H9 (cell line): ENCODE data around the gene EIF1AD. TPM values are rescaled to one million over a fixed set of nuclear protein-coding genes. Genes with fewer than 3 reads are reported as not detected.
A peak's percentile ranks its signal among the peaks of the same experiment; 100 is the strongest.

Source experiments
- DNase-seq: peaks from one replicate; pipeline ENCODE4 v3.0.0-alpha.2; 2017
- H2AFZ ChIP-seq: one replicate; pipeline ENCODE4 v1.6.1; 2013; ENCODE audit warnings: mild to moderate bottlenecking, low read length, control low read depth, moderate library complexity
- H2AK5ac ChIP-seq: 2 replicates; pipeline ENCODE4 v1.6.1; 2013; ENCODE audit warnings: low read length, control low read depth, mixed read lengths; ENCODE audit not compliant: insufficient read length
- H2BK120ac ChIP-seq: one replicate; pipeline ENCODE4 v1.6.1; 2013; ENCODE audit warnings: low read depth, mild to moderate bottlenecking, low read length, control low read depth, inconsistent platforms; ENCODE audit not compliant: poor library complexity, severe bottlenecking
- H2BK12ac ChIP-seq: 2 replicates; pipeline ENCODE4 v1.6.1; 2013; ENCODE audit warnings: low read length, control low read depth, mixed read lengths, low read depth; ENCODE audit not compliant: insufficient read length
- H2BK15ac ChIP-seq: 2 replicates; pipeline ENCODE4 v1.6.1; 2013; ENCODE audit warnings: low read depth, low read length, control low read depth
- H2BK20ac ChIP-seq: one replicate; pipeline ENCODE4 v1.6.1; 2013; ENCODE audit warnings: low read depth, mild to moderate bottlenecking, low read length, control low read depth, inconsistent platforms; ENCODE audit not compliant: poor library complexity, severe bottlenecking
- H2BK5ac ChIP-seq: 2 replicates; pipeline ENCODE4 v1.6.1; 2013; ENCODE audit warnings: low read length, control low read depth, mixed read lengths; ENCODE audit not compliant: insufficient read length
- H3K14ac ChIP-seq: 2 replicates; pipeline ENCODE4 v1.6.1; 2013; ENCODE audit warnings: low read length, control low read depth; ENCODE audit not compliant: insufficient read depth
- H3K18ac ChIP-seq: 2 replicates; pipeline ENCODE4 v1.6.1; 2013; ENCODE audit warnings: low read depth, mild to moderate bottlenecking, mixed read lengths, low read length, control low read depth; ENCODE audit not compliant: insufficient read length
- H3K23ac ChIP-seq: 2 replicates; pipeline ENCODE4 v1.6.1; 2013; ENCODE audit warnings: low read length, control low read depth, mixed read lengths, low read depth; ENCODE audit not compliant: insufficient read length
- H3K23me2 ChIP-seq: 2 replicates; pipeline ENCODE4 v1.6.1; 2013; ENCODE audit warnings: low read depth, mild to moderate bottlenecking, mixed read lengths, low read length, control low read depth; ENCODE audit not compliant: insufficient read length, poor library complexity, severe bottlenecking
- H3K27ac ChIP-seq: 2 replicates; pipeline ENCODE4 v1.5.1; 2013; ENCODE audit warnings: low read length, control low read depth, mixed read lengths, low read depth; ENCODE audit not compliant: insufficient read length
- H3K27me3 ChIP-seq: 2 replicates; pipeline ENCODE4 v1.6.1; 2013; ENCODE audit warnings: low read length, control low read depth, inconsistent platforms; ENCODE audit not compliant: insufficient read depth
- H3K4ac ChIP-seq: 2 replicates; pipeline ENCODE4 v1.6.1; 2013; ENCODE audit warnings: low read depth, mild to moderate bottlenecking, control low read depth, inconsistent platforms, low read length, moderate library complexity
- H3K4me1 ChIP-seq: 2 replicates; pipeline ENCODE4 v1.6.1; 2013; ENCODE audit warnings: low read length, control low read depth, inconsistent platforms; ENCODE audit not compliant: insufficient read depth
- H3K4me2 ChIP-seq: 2 replicates; pipeline ENCODE4 v1.6.1; 2013; ENCODE audit warnings: low read length, control low read depth, mixed read lengths; ENCODE audit not compliant: insufficient read length, insufficient read depth
- H3K56ac ChIP-seq: 2 replicates; pipeline ENCODE4 v1.6.1; 2013; ENCODE audit warnings: low read depth, mild to moderate bottlenecking, mixed read lengths, low read length, control low read depth; ENCODE audit not compliant: insufficient read length
- H3K79me1 ChIP-seq: 2 replicates; pipeline ENCODE4 v1.6.1; 2013; ENCODE audit warnings: low read depth, mild to moderate bottlenecking, moderate library complexity, low read length, control low read depth, inconsistent platforms; ENCODE audit not compliant: insufficient read depth, poor library complexity, severe bottlenecking
- H3K79me2 ChIP-seq: 2 replicates; pipeline ENCODE4 v1.6.1; 2013; ENCODE audit warnings: low read length, control low read depth, inconsistent platforms; ENCODE audit not compliant: insufficient read depth
- H3K9ac ChIP-seq: 2 replicates; pipeline ENCODE4 v1.6.1; 2013; ENCODE audit warnings: low read length, control low read depth, mixed read lengths; ENCODE audit not compliant: insufficient read length; ENCODE audit errors: extremely low read depth
- H3K9me3 ChIP-seq: one replicate; pipeline ENCODE4 v1.6.1; 2013; ENCODE audit warnings: low read depth, low read length, inconsistent platforms; ENCODE audit not compliant: control insufficient read depth
- H3T11ph ChIP-seq: one replicate; pipeline ENCODE4 v1.6.1; 2013; ENCODE audit warnings: mild to moderate bottlenecking, low read length, control low read depth, inconsistent platforms
- H4K20me1 ChIP-seq: one replicate; pipeline ENCODE4 v1.6.1; 2013; ENCODE audit not compliant: control insufficient read depth, insufficient read length, insufficient read depth
- H4K5ac ChIP-seq: 2 replicates; pipeline ENCODE4 v1.6.1; 2013; ENCODE audit warnings: low read depth, mild to moderate bottlenecking, mixed read lengths, low read length, control low read depth; ENCODE audit not compliant: insufficient read length
- H4K8ac ChIP-seq: replicated peaks from 2 replicates; pipeline ENCODE4 v1.6.1; 2013; ENCODE audit warnings: low read length, control low read depth, mixed read lengths, low read depth; ENCODE audit not compliant: insufficient read length
- H4K91ac ChIP-seq: 2 replicates; pipeline ENCODE4 v1.6.1; 2013; ENCODE audit warnings: low read depth, mild to moderate bottlenecking, moderate library complexity, mixed read lengths, low read length, control low read depth; ENCODE audit not compliant: insufficient read length
- H3K27ac Mint-ChIP-seq, 3 experiments: 2 replicates in 2 of 3; 3 replicates in 1 of 3; pipeline ENCODE4 v1.8.0; 2020 to 2021; ENCODE audit warnings: mixed read lengths in 3 of 3, mild to moderate bottlenecking in 1 of 3, moderate library complexity in 1 of 3
- H3K27me3 Mint-ChIP-seq: 2 replicates; pipeline ENCODE4 v1.8.0; 2021; ENCODE audit warnings: low read depth, mild to moderate bottlenecking, moderate library complexity, mixed read lengths
- H3K36me3 Mint-ChIP-seq, 3 experiments: 2 replicates in 2 of 3; 3 replicates in 1 of 3; pipeline ENCODE4 v1.8.0; 2020 to 2021; ENCODE audit warnings: low read depth in 3 of 3, mixed read lengths in 3 of 3; ENCODE audit not compliant: insufficient read depth in 1 of 3
- H3K4me1 Mint-ChIP-seq, 2 experiments: 2 replicates each; pipeline ENCODE4 v1.8.0; 2020; ENCODE audit warnings: mixed read lengths in 2 of 2
- H3K4me3 Mint-ChIP-seq, 2 experiments: 2 replicates in 1 of 2; 3 replicates in 1 of 2; pipeline ENCODE4 v1.8.0; 2020 to 2021; ENCODE audit warnings: mild to moderate bottlenecking in 2 of 2, mixed read lengths in 2 of 2, moderate library complexity in 1 of 2
- H3K9me3 Mint-ChIP-seq, 2 experiments: 2 replicates in 1 of 2; 3 replicates in 1 of 2; pipeline ENCODE4 v1.8.0; 2020; ENCODE audit warnings: mild to moderate bottlenecking in 2 of 2, mixed read lengths in 2 of 2, moderate library complexity in 1 of 2
- WGBS: extraction: QIAGEN DNeasy Blood & Tissue Kit; methylation state at CpG from one replicate; pipeline ENCODE4 v1.1.7; 2013; ENCODE audit warnings: missing lambda C conversion rate, low lambda C conversion rate, mixed read lengths; ENCODE audit not compliant: insufficient read length; ENCODE audit errors: extremely low coverage; 5-methylcytosine and 5-hydroxymethylcytosine counted together
- total RNA-seq: library from RNA; stranded (reverse); gene quantifications from 2 replicates; pipeline ENCODE4 v1.2.1, GENCODE V29; 2021
- TF ChIP-seq, protein P1 (sequence below): fragments of 200-600 bp; sonication (generic); conservative IDR thresholded peaks from 3 replicates; pipeline ENCODE4 v1.8.0; 2021; ENCODE audit warnings: antibody characterized with exemption, mild to moderate bottlenecking

The EIF1AD gene
- total RNA-seq, 1 experiment from 2014 or later, result 46.7 TPM

DNA sequence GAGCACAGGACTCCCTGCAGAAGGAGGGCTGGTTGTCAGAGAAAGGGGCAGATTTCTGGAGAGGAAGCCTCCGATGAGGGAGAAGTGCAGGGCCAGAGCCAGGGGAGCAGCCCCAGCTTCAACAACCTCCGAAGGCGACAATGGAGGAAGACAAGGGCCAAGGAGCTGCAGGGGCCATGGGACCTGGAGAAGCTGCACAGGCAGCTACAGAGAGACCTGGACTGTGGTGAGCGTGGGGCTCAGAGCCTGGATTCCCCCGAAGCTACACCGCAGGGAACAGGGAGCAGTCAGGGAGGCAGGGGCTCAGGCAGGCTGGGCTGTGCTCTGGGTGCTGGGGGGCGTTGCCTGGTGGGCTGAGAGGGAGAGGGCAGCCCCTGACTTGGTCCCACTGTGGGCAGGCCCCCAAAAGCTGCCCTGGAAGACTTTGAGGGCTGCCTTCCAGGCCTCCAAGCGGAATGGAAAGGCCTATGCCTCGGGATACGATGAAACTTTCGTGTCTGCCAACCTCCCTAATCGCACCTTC lies 54.3 kb downstream of the EIF1AD start:
- H2BK12ac ChIP-seq, result no peak overlapping the region
- no peak overlapping the region for H3K23ac ChIP-seq
- H3K14ac ChIP-seq, result no peak overlapping the region
- H3K4ac ChIP-seq, result no peak overlapping the region
- no peaks in the 10 kb centered on the region for H4K20me1 ChIP-seq
- no peaks in the 10 kb centered on the region for H3K27me3 ChIP-seq
- peaks cover 8% of the 10 kb centered on the region for H3K23me2 ChIP-seq
- TF ChIP-seq, protein P1, sequence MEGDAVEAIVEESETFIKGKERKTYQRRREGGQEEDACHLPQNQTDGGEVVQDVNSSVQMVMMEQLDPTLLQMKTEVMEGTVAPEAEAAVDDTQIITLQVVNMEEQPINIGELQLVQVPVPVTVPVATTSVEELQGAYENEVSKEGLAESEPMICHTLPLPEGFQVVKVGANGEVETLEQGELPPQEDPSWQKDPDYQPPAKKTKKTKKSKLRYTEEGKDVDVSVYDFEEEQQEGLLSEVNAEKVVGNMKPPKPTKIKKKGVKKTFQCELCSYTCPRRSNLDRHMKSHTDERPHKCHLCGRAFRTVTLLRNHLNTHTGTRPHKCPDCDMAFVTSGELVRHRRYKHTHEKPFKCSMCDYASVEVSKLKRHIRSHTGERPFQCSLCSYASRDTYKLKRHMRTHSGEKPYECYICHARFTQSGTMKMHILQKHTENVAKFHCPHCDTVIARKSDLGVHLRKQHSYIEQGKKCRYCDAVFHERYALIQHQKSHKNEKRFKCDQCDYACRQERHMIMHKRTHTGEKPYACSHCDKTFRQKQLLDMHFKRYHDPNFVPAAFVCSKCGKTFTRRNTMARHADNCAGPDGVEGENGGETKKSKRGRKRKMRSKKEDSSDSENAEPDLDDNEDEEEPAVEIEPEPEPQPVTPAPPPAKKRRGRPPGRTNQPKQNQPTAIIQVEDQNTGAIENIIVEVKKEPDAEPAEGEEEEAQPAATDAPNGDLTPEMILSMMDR, result no peak
- no peak overlapping the region for H4K8ac ChIP-seq
- Mint-ChIP-seq H3K9me3 (no peaks in the 10 kb centered on the region; a peak in 1 of 5 replicates), H3K27me3 (peaks cover 4% of the 10 kb centered on the region), H3K36me3 (peaks cover 0 to 18% (median 2%) of the 10 kb centered on the region in 3 experiments; a peak in 4 of 7 replicates), H3K4me1 (peaks cover 22 to 32% of the 10 kb centered on the region in 2 experiments), H3K4me3 (no peak overlapping the region), H3K27ac (peak overlapping the region; percentile 64 to 95 (median 95); a peak in 4 of 7 replicates)
- no CpG with 5 or more reads among the region's 12 CpGs for WGBS
- H2BK20ac ChIP-seq, result no peak overlapping the region
- no peak overlapping the region for H4K5ac ChIP-seq
- no peak overlapping the region for H3T11ph ChIP-seq
- no peak overlapping the region for H3K4me2 ChIP-seq
- no peak overlapping the region for H3K27ac ChIP-seq
- no peak overlapping the region for H2AK5ac ChIP-seq
- H3K18ac ChIP-seq, result no peak overlapping the region
- H3K79me1 ChIP-seq, result no peaks in the 10 kb centered on the region
- no peak overlapping the region for H2BK15ac ChIP-seq
- no peak for DNase-seq
- H2AFZ ChIP-seq, result no peak overlapping the region
- H3K9me3 ChIP-seq, result no peaks in the 10 kb centered on the region
- H3K4me1 ChIP-seq, result peaks cover 11% of the 10 kb centered on the region
- no peak overlapping the region for H2BK5ac ChIP-seq
- H3K79me2 ChIP-seq, result no peaks in the 10 kb centered on the region
- peak overlapping the region; percentile 60 for H4K91ac ChIP-seq
- H3K9ac ChIP-seq, result no peak overlapping the region
- no peak overlapping the region for H2BK120ac ChIP-seq
- H3K56ac ChIP-seq, result no peak overlapping the region
